Cardiac fibroblast (primary cell): ENCODE results near the gene JMJD1C.

ENCODE experiments used
- DNase-seq, 2 donors: peaks; one replicate each; pipeline versions ENCODE4 v3.0.0 to v3.0.0-alpha.2; 2010; ENCODE audit warnings: low read depth in 2 of 2
- H3K4me3 ChIP-seq, 2 donors: replicated peaks in 1 of 2; 1 replicate in 1 of 2; 2 replicates in 1 of 2; pipeline ENCODE4 v1.5.1; 2011; ENCODE audit warnings: low read depth in 2 of 2, low read length in 2 of 2, mild to moderate bottlenecking in 2 of 2, moderate library complexity in 1 of 2
- TF ChIP-seq, protein P1 (sequence below): IDR thresholded peaks from one replicate; pipeline ENCODE4 v1.5.1; 2011; ENCODE audit warnings: low read depth, mild to moderate bottlenecking, low read length, inconsistent platforms

JMJD1C gene

DNA sequence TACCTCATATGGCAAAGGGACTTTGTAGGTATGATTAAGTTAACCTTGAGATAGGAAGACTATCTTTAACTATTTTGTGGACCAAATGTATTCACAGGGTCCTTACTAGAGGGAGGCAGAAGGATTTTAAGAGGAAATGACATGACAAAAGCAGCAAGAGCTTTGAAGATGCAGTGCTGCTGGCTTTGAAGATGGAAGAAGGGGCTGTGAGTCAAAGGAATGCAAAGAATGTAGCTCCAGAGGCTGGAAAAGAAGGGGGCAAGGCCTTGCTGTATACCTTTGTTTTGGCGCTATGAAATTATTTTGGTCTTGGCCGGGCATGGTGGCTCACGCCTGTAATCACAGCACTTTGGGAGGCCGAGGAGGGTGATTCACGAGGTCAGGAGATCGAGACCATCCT lies 335.9 kb downstream of the JMJD1C start:
- TF ChIP-seq, protein P1, sequence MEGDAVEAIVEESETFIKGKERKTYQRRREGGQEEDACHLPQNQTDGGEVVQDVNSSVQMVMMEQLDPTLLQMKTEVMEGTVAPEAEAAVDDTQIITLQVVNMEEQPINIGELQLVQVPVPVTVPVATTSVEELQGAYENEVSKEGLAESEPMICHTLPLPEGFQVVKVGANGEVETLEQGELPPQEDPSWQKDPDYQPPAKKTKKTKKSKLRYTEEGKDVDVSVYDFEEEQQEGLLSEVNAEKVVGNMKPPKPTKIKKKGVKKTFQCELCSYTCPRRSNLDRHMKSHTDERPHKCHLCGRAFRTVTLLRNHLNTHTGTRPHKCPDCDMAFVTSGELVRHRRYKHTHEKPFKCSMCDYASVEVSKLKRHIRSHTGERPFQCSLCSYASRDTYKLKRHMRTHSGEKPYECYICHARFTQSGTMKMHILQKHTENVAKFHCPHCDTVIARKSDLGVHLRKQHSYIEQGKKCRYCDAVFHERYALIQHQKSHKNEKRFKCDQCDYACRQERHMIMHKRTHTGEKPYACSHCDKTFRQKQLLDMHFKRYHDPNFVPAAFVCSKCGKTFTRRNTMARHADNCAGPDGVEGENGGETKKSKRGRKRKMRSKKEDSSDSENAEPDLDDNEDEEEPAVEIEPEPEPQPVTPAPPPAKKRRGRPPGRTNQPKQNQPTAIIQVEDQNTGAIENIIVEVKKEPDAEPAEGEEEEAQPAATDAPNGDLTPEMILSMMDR = no peak
- DNase-seq = peak in 1 of 2 donors; percentile 16

DNA sequence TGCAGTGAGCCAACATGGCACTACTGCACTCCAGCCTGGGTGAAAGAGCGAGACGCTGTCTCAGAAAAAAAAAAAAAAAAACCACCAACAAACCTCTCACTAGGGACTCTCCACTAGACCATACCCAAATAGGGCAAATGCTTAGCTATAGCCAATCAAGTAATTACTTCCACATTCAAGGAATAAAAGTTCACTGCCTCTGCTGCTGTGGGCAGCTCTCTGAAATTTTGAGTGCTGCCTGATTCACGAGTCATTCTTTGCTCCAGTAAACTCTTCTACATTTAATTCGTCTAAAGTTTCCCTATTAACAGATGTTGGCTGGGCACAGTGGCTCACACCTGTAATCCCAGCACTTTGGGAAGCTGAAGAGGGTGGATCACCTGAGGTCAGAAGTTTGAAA lies 337.3 kb downstream of the JMJD1C start:
- TF ChIP-seq, protein P1 = no peak
- H3K4me3 ChIP-seq = no peak overlapping the region
- DNase-seq = no peak

More for the DNA sequence above, 335.9 kb downstream of the JMJD1C start:
- H3K4me3 ChIP-seq = no peak overlapping the region

DNA sequence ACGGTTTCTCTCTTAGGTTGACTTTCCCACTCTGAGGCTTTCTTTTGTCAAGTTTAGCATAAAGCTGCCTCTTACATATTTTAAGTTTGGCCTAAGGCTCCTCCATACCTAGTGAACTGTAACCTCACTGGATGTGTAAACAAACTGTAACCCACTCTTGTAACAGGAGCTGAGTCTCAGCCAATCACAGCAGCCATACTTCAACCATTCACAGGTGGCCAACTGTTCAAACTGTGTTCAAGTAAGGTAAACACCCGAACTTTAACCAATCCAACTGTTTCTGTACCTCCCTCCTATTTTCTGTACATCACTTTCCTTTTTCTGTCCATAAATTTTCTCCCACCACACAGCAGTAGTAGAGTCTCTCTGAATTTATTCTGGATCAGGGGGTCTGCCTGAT lies 340.3 kb downstream of the JMJD1C start:
- TF ChIP-seq, protein P1 = no peak
- DNase-seq = no peak
- no peak overlapping the region for H3K4me3 ChIP-seq

DNA sequence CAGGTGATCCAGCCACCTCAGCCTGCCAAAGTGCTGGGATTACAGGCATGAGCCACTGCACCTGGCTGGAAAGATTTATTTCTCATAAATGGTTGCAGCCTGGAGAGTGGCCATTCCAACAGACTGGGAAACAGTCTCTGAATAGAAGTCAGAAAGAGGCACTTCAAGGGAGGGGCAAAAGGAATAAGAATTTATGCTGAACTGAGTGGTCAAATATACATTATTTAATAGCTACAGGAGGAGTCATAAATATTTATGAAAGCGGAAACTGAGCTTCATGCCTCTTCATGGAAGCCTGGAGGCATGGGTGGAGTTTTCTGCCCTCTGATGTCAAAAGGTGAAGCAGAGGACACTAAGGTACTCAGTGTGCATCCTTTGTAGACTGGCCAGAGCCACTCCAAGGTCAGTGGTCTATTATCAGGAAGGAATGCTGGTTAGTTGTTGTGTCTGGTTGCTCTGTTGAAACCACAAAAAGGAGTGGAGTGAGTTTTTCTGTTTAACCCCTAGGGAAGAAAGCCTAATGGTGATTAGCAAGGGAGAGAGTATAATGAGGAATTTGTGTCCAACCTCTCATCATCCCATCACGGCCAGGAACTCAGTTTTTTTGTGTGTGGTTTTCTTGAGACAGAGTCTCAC lies 341.9 kb downstream of the JMJD1C start:
- TF ChIP-seq, protein P1 = no peak
- H3K4me3 ChIP-seq = no peak overlapping the region
- peak in 1 of 2 donors; percentile 10 for DNase-seq

DNA sequence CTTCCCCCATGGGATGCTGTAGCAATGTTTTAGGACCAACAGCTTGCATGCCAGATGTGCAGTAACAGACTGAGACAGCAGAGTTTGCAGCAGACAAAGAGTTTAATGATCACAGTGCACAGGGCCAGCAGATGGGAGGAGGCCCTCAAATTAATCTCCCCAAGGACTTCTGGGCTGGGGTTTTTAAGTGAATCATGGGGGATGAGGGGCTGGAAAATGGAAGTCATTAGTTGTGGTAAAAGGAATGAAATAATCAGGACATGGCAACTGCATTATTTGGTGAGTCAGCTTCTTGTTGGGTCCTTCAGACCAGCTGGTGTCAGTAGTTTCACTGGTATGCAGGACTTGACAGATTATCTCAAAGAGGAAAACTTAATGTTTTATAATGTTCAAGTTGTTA lies 345.2 kb downstream of the JMJD1C start:
- DNase-seq = peak; percentile 84 to 96
- no peak overlapping the region for H3K4me3 ChIP-seq
- TF ChIP-seq, protein P1 = no peak

DNA sequence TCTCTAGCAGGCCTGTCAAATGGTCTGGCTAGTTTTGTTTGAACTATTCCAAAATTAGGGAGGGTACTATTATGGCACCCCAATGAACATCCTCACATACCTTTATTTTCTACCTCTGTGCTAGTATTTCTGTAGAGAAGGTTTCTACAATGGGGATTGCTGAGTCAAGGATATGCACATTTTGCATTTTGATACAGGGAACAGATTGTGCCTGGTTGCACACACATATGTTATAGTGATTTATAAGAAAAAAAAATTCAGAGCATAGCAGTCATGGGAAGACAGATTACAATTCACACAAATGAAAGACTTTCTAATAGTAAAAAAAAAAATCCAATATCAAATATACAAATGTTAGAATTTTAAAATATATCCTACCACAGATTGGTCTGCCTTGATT lies 346.7 kb downstream of the JMJD1C start:
- no peak for DNase-seq
- TF ChIP-seq, protein P1 = no peak
- no peak overlapping the region for H3K4me3 ChIP-seq
